MCF 10A (cell line): ENCODE results near the gene KCTD1. TPM values are rescaled to one million over a fixed set of nuclear protein-coding genes. Genes with fewer than 3 reads are reported as not detected.

Experiments
- BruUV-seq: library from RNA; stranded (reverse); fragments of 400-500 nt; replicated peaks from 2 replicates; lab custom pipeline; 2021; lab: Mats Ljungman, UMichigan
- CTCF ChIA-PET: fragments of 300-600 bp; sonication (Branson Sonifier 250); formaldehyde crosslinking; extraction: SDS; loops from one replicate; lab custom pipeline; 2021; ENCODE audit warnings: antibody characterized with exemption, inconsistent platforms; lab: Yijun Ruan, JAX
- POLR2A ChIA-PET: fragments of 300-600, 350-650 bp; sonication (Branson Sonifier 250); formaldehyde crosslinking; extraction: SDS; loops from one replicate; lab custom pipeline; 2020; ENCODE audit warnings: antibody characterized with exemption, inconsistent platforms; lab: Yijun Ruan, JAX
- DNase-seq: peaks from one replicate; pipeline ENCODE4 v3.0.0-alpha.2; 2018; ENCODE audit not compliant: unreplicated experiment
- H3K27ac Mint-ChIP-seq: one replicate; pipeline ENCODE4 v1.8.0; 2022; ENCODE audit warnings: mild to moderate bottlenecking, low read depth, mixed read lengths; ENCODE audit not compliant: unreplicated experiment
- H3K27me3 Mint-ChIP-seq: one replicate; pipeline ENCODE4 v1.8.0; 2022; ENCODE audit warnings: mixed read lengths; ENCODE audit not compliant: insufficient read depth, unreplicated experiment
- H3K36me3 Mint-ChIP-seq: one replicate; pipeline ENCODE4 v1.8.0; 2022; ENCODE audit warnings: mild to moderate bottlenecking, moderate library complexity, mixed read lengths; ENCODE audit not compliant: insufficient read depth, unreplicated experiment
- H3K4me1 Mint-ChIP-seq: one replicate; pipeline ENCODE4 v1.8.0; 2022; ENCODE audit warnings: mixed read lengths; ENCODE audit not compliant: insufficient read depth, unreplicated experiment
- H3K4me3 Mint-ChIP-seq: one replicate; pipeline ENCODE4 v1.8.0; 2022; ENCODE audit warnings: mild to moderate bottlenecking, moderate library complexity, mixed read lengths; ENCODE audit not compliant: unreplicated experiment
- H3K9me3 Mint-ChIP-seq: one replicate; pipeline ENCODE4 v1.8.0; 2022; ENCODE audit warnings: mixed read lengths; ENCODE audit not compliant: unreplicated experiment
- intact Hi-C: fragments of 100-400 bp; cut with micrococcal nuclease; formaldehyde crosslinking; loops from 2 replicates; pipeline ENCODE4 v1.14.1; 2022
- total RNA-seq: library from RNA; stranded (reverse); gene quantifications from 2 replicates; pipeline ENCODE4 v1.2.3, GENCODE V29; 2022
- TF ChIP-seq, protein P1 (sequence below): fragments of 200-600 bp; IDR thresholded peaks from one replicate; pipeline ENCODE4 v1.8.0; 2022; ENCODE audit warnings: antibody characterized with exemption, mild to moderate bottlenecking; ENCODE audit not compliant: unreplicated experiment

The KCTD1 gene
- total RNA-seq, 1 experiment from 2014 or later, result 37.9 TPM

- Mint-ChIP-seq H3K4me3 (no peak overlapping the region), H3K27ac (no peak overlapping the region), H3K4me1 (peaks cover 29% of the 10 kb centered on the region), H3K9me3 (no peaks in the 10 kb centered on the region), H3K36me3 (no peaks in the 10 kb centered on the region), H3K27me3 (no peaks in the 10 kb centered on the region)
- intact Hi-C loops, result loop anchor here (5.0 kb wide), 1 partner anchor 229 kb away; no protein-coding TSS in a partner anchor
- DNase-seq, result no peak
- CTCF ChIA-PET, result interaction anchor here (0.6 to 1.1 kb wide), 5 partner anchors 8 to 257 kb away, joined by 3 read pairs; no protein-coding TSS in a partner anchor
- no TSS peak for BruUV-seq
- TF ChIP-seq, protein P1, sequence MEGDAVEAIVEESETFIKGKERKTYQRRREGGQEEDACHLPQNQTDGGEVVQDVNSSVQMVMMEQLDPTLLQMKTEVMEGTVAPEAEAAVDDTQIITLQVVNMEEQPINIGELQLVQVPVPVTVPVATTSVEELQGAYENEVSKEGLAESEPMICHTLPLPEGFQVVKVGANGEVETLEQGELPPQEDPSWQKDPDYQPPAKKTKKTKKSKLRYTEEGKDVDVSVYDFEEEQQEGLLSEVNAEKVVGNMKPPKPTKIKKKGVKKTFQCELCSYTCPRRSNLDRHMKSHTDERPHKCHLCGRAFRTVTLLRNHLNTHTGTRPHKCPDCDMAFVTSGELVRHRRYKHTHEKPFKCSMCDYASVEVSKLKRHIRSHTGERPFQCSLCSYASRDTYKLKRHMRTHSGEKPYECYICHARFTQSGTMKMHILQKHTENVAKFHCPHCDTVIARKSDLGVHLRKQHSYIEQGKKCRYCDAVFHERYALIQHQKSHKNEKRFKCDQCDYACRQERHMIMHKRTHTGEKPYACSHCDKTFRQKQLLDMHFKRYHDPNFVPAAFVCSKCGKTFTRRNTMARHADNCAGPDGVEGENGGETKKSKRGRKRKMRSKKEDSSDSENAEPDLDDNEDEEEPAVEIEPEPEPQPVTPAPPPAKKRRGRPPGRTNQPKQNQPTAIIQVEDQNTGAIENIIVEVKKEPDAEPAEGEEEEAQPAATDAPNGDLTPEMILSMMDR, result no peak
- POLR2A ChIA-PET, result interaction anchor here (0.7 to 1.3 kb wide), 2 partner anchors 11 to 14 kb away, joined by 3 to 4 read pairs; no protein-coding TSS in a partner anchor
Observed at GRCh38 chr18:26555804-26556553, 7.6 kb upstream of the KCTD1 start.

DNA sequence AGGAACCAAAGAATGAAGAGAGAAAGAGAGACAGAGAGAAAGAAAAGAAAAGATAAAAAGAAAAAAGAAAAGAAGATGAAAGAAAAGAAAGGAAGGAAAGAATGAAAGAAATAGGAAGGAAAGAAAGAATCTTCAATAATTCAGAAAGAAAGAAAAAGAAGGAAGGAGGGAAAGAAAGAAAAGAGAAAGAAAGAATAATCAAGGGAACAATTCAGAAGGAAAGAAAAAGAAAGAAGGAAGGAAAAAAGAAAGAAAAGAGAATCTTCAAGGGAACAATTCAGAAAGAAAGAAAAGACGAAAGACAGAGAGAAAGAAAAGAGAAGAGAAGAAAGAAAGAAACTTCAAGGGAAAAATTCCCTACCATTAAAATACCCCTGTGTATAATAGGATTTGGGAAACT, 5.6 kb upstream of the KCTD1 start:
- intact Hi-C loops, result no loop called here
- ChIA-PET POLR2A (no interaction called here), CTCF (no interaction called here)
- DNase-seq, result no peak
- H3K27me3 Mint-ChIP-seq, result no peaks in the 10 kb centered on the region
- no peaks in the 10 kb centered on the region for H3K36me3 Mint-ChIP-seq
- no TSS peak for BruUV-seq
- TF ChIP-seq, protein P1, result no peak
- no peaks in the 10 kb centered on the region for H3K9me3 Mint-ChIP-seq
- peaks cover 29% of the 10 kb centered on the region for H3K4me1 Mint-ChIP-seq
- no peak overlapping the region for H3K27ac Mint-ChIP-seq
- H3K4me3 Mint-ChIP-seq, result no peak overlapping the region

DNA sequence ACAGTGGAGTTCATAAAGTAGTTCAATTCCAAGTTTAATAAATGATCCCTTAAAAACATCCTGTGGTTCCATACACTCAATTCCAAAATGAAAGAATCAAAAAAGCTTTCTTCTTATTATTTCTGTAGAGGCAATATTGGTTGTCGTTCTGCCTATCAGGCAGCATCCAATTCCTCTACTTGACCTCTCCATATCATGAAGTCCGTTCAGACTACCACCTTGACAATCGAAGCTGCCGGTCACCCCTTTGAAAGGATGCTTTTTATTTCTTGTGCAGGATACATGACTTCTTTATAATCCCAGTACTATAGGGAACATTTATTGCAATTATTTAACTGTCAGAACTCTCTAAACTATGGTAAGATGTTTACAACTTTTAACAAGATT, 3.3 kb upstream of the KCTD1 start:
- TF ChIP-seq, protein P1, result no peak
- H3K36me3 Mint-ChIP-seq, result peaks cover 11% of the 10 kb centered on the region
- H3K27me3 Mint-ChIP-seq, result no peaks in the 10 kb centered on the region
- POLR2A ChIA-PET, result interaction anchor here (0.7 kb wide), 1 partner anchor 454 kb away, joined by 3 read pairs; no protein-coding TSS in a partner anchor
- DNase-seq, result no peak
- intact Hi-C loops, result no loop called here
- H3K4me1 Mint-ChIP-seq, result peaks cover 20% of the 10 kb centered on the region
- no peaks in the 10 kb centered on the region for H3K9me3 Mint-ChIP-seq
- CTCF ChIA-PET, result interaction anchor here (0.9 kb wide), 1 partner anchor 106 kb away, joined by 3 read pairs; no protein-coding TSS in a partner anchor
- BruUV-seq, result no TSS peak
- H3K27ac Mint-ChIP-seq, result peak overlapping the region; percentile 49
- peak overlapping the region; percentile 93 for H3K4me3 Mint-ChIP-seq

GRCh38 chr18:26550998-26551694, 2.8 kb upstream of the KCTD1 start:
- no peaks in the 10 kb centered on the region for H3K9me3 Mint-ChIP-seq
- H3K27me3 Mint-ChIP-seq, result no peaks in the 10 kb centered on the region
- peaks cover 15% of the 10 kb centered on the region for H3K4me1 Mint-ChIP-seq
- peak overlapping the region; percentile 49 for H3K27ac Mint-ChIP-seq
- H3K36me3 Mint-ChIP-seq, result peaks cover 16% of the 10 kb centered on the region
- ChIA-PET CTCF (interaction anchor here (0.7 to 4.4 kb wide), 2 partner anchors 144 to 202 kb away, joined by 3 to 40 read pairs; no protein-coding TSS in a partner anchor), POLR2A (interaction anchor here (0.7 to 5.2 kb wide), 5 partner anchors 18 to 455 kb away, joined by 3 to 22 read pairs (median 6); no protein-coding TSS in a partner anchor)
- peak; percentile 82 for DNase-seq
- BruUV-seq, result no TSS peak
- intact Hi-C loops, result no loop called here
- H3K4me3 Mint-ChIP-seq, result peak overlapping the region; percentile 93
- TF ChIP-seq, protein P1, result no peak
